H9 (cell line): ENCODE results near the gene RPLP2. TPM values are rescaled to one million over a fixed set of nuclear protein-coding genes. Genes with fewer than 3 reads are reported as not detected.

Source experiments
- DNase-seq: peaks from one replicate; pipeline ENCODE4 v3.0.0-alpha.2; 2017
- H2AFZ ChIP-seq: one replicate; pipeline ENCODE4 v1.6.1; 2013; ENCODE audit warnings: mild to moderate bottlenecking, low read length, control low read depth, moderate library complexity
- H2AK5ac ChIP-seq: 2 replicates; pipeline ENCODE4 v1.6.1; 2013; ENCODE audit warnings: low read length, control low read depth, mixed read lengths; ENCODE audit not compliant: insufficient read length
- H2BK120ac ChIP-seq: one replicate; pipeline ENCODE4 v1.6.1; 2013; ENCODE audit warnings: low read depth, mild to moderate bottlenecking, low read length, control low read depth, inconsistent platforms; ENCODE audit not compliant: poor library complexity, severe bottlenecking
- H2BK12ac ChIP-seq: 2 replicates; pipeline ENCODE4 v1.6.1; 2013; ENCODE audit warnings: low read length, control low read depth, mixed read lengths, low read depth; ENCODE audit not compliant: insufficient read length
- H2BK15ac ChIP-seq: 2 replicates; pipeline ENCODE4 v1.6.1; 2013; ENCODE audit warnings: low read depth, low read length, control low read depth
- H2BK20ac ChIP-seq: one replicate; pipeline ENCODE4 v1.6.1; 2013; ENCODE audit warnings: low read depth, mild to moderate bottlenecking, low read length, control low read depth, inconsistent platforms; ENCODE audit not compliant: poor library complexity, severe bottlenecking
- H2BK5ac ChIP-seq: 2 replicates; pipeline ENCODE4 v1.6.1; 2013; ENCODE audit warnings: low read length, control low read depth, mixed read lengths; ENCODE audit not compliant: insufficient read length
- H3K14ac ChIP-seq: 2 replicates; pipeline ENCODE4 v1.6.1; 2013; ENCODE audit warnings: low read length, control low read depth; ENCODE audit not compliant: insufficient read depth
- H3K18ac ChIP-seq: 2 replicates; pipeline ENCODE4 v1.6.1; 2013; ENCODE audit warnings: low read depth, mild to moderate bottlenecking, mixed read lengths, low read length, control low read depth; ENCODE audit not compliant: insufficient read length
- H3K23ac ChIP-seq: 2 replicates; pipeline ENCODE4 v1.6.1; 2013; ENCODE audit warnings: low read length, control low read depth, mixed read lengths, low read depth; ENCODE audit not compliant: insufficient read length
- H3K23me2 ChIP-seq: 2 replicates; pipeline ENCODE4 v1.6.1; 2013; ENCODE audit warnings: low read depth, mild to moderate bottlenecking, mixed read lengths, low read length, control low read depth; ENCODE audit not compliant: insufficient read length, poor library complexity, severe bottlenecking
- H3K27ac ChIP-seq: 2 replicates; pipeline ENCODE4 v1.5.1; 2013; ENCODE audit warnings: low read length, control low read depth, mixed read lengths, low read depth; ENCODE audit not compliant: insufficient read length
- H3K27me3 ChIP-seq: 2 replicates; pipeline ENCODE4 v1.6.1; 2013; ENCODE audit warnings: low read length, control low read depth, inconsistent platforms; ENCODE audit not compliant: insufficient read depth
- H3K4ac ChIP-seq: 2 replicates; pipeline ENCODE4 v1.6.1; 2013; ENCODE audit warnings: low read depth, mild to moderate bottlenecking, control low read depth, inconsistent platforms, low read length, moderate library complexity
- H3K4me1 ChIP-seq: 2 replicates; pipeline ENCODE4 v1.6.1; 2013; ENCODE audit warnings: low read length, control low read depth, inconsistent platforms; ENCODE audit not compliant: insufficient read depth
- H3K4me2 ChIP-seq: 2 replicates; pipeline ENCODE4 v1.6.1; 2013; ENCODE audit warnings: low read length, control low read depth, mixed read lengths; ENCODE audit not compliant: insufficient read length, insufficient read depth
- H3K56ac ChIP-seq: 2 replicates; pipeline ENCODE4 v1.6.1; 2013; ENCODE audit warnings: low read depth, mild to moderate bottlenecking, mixed read lengths, low read length, control low read depth; ENCODE audit not compliant: insufficient read length
- H3K79me1 ChIP-seq: 2 replicates; pipeline ENCODE4 v1.6.1; 2013; ENCODE audit warnings: low read depth, mild to moderate bottlenecking, moderate library complexity, low read length, control low read depth, inconsistent platforms; ENCODE audit not compliant: insufficient read depth, poor library complexity, severe bottlenecking
- H3K79me2 ChIP-seq: 2 replicates; pipeline ENCODE4 v1.6.1; 2013; ENCODE audit warnings: low read length, control low read depth, inconsistent platforms; ENCODE audit not compliant: insufficient read depth
- H3K9ac ChIP-seq: 2 replicates; pipeline ENCODE4 v1.6.1; 2013; ENCODE audit warnings: low read length, control low read depth, mixed read lengths; ENCODE audit not compliant: insufficient read length; ENCODE audit errors: extremely low read depth
- H3K9me3 ChIP-seq: one replicate; pipeline ENCODE4 v1.6.1; 2013; ENCODE audit warnings: low read depth, low read length, inconsistent platforms; ENCODE audit not compliant: control insufficient read depth
- H3T11ph ChIP-seq: one replicate; pipeline ENCODE4 v1.6.1; 2013; ENCODE audit warnings: mild to moderate bottlenecking, low read length, control low read depth, inconsistent platforms
- H4K20me1 ChIP-seq: one replicate; pipeline ENCODE4 v1.6.1; 2013; ENCODE audit not compliant: control insufficient read depth, insufficient read length, insufficient read depth
- H4K5ac ChIP-seq: 2 replicates; pipeline ENCODE4 v1.6.1; 2013; ENCODE audit warnings: low read depth, mild to moderate bottlenecking, mixed read lengths, low read length, control low read depth; ENCODE audit not compliant: insufficient read length
- H4K8ac ChIP-seq: replicated peaks from 2 replicates; pipeline ENCODE4 v1.6.1; 2013; ENCODE audit warnings: low read length, control low read depth, mixed read lengths, low read depth; ENCODE audit not compliant: insufficient read length
- H4K91ac ChIP-seq: 2 replicates; pipeline ENCODE4 v1.6.1; 2013; ENCODE audit warnings: low read depth, mild to moderate bottlenecking, moderate library complexity, mixed read lengths, low read length, control low read depth; ENCODE audit not compliant: insufficient read length
- H3K27ac Mint-ChIP-seq, 3 experiments: 2 replicates in 2 of 3; 3 replicates in 1 of 3; pipeline ENCODE4 v1.8.0; 2020 to 2021; ENCODE audit warnings: mixed read lengths in 3 of 3, mild to moderate bottlenecking in 1 of 3, moderate library complexity in 1 of 3
- H3K27me3 Mint-ChIP-seq: 2 replicates; pipeline ENCODE4 v1.8.0; 2021; ENCODE audit warnings: low read depth, mild to moderate bottlenecking, moderate library complexity, mixed read lengths
- H3K36me3 Mint-ChIP-seq, 3 experiments: 2 replicates in 2 of 3; 3 replicates in 1 of 3; pipeline ENCODE4 v1.8.0; 2020 to 2021; ENCODE audit warnings: low read depth in 3 of 3, mixed read lengths in 3 of 3; ENCODE audit not compliant: insufficient read depth in 1 of 3
- H3K4me1 Mint-ChIP-seq, 2 experiments: 2 replicates each; pipeline ENCODE4 v1.8.0; 2020; ENCODE audit warnings: mixed read lengths in 2 of 2
- H3K4me3 Mint-ChIP-seq, 2 experiments: 2 replicates in 1 of 2; 3 replicates in 1 of 2; pipeline ENCODE4 v1.8.0; 2020 to 2021; ENCODE audit warnings: mild to moderate bottlenecking in 2 of 2, mixed read lengths in 2 of 2, moderate library complexity in 1 of 2
- H3K9me3 Mint-ChIP-seq, 2 experiments: 2 replicates in 1 of 2; 3 replicates in 1 of 2; pipeline ENCODE4 v1.8.0; 2020; ENCODE audit warnings: mild to moderate bottlenecking in 2 of 2, mixed read lengths in 2 of 2, moderate library complexity in 1 of 2
- CTCF ChIP-seq: fragments of 200-600 bp; sonication (generic); conservative IDR thresholded peaks from 3 replicates; pipeline ENCODE4 v1.8.0; 2021; ENCODE audit warnings: antibody characterized with exemption, mild to moderate bottlenecking
- WGBS: extraction: QIAGEN DNeasy Blood & Tissue Kit; methylation state at CpG from one replicate; pipeline ENCODE4 v1.1.7; 2013; ENCODE audit warnings: missing lambda C conversion rate, low lambda C conversion rate, mixed read lengths; ENCODE audit not compliant: insufficient read length; ENCODE audit errors: extremely low coverage; 5-methylcytosine and 5-hydroxymethylcytosine counted together
- total RNA-seq: library from RNA; stranded (reverse); gene quantifications from 2 replicates; pipeline ENCODE4 v1.2.1, GENCODE V29; 2021

RPLP2 gene
- total RNA-seq, 1 experiment from 2014 or later: 2,138 TPM

- Mint-ChIP-seq H3K9me3 (no peaks in the 10 kb centered on the region), H3K27me3 (peaks cover 7% of the 10 kb centered on the region), H3K27ac (no peak overlapping the region), H3K4me1 (peaks cover 8 to 48% of the 10 kb centered on the region in 2 experiments), H3K36me3 (peaks cover 0 to 6% (median 0%) of the 10 kb centered on the region in 3 experiments; a peak in 3 of 7 replicates), H3K4me3 (no peak overlapping the region)
- H4K5ac ChIP-seq: no peak overlapping the region
- no peak overlapping the region for H3K9ac ChIP-seq
- no peak overlapping the region for H3K4me2 ChIP-seq
- H3K4me1 ChIP-seq: no peaks in the 10 kb centered on the region
- H2AK5ac ChIP-seq: no peak overlapping the region
- no peak overlapping the region for H3T11ph ChIP-seq
- H4K8ac ChIP-seq: no peak overlapping the region
- peaks cover 12% of the 10 kb centered on the region for H3K23me2 ChIP-seq
- H3K23ac ChIP-seq: no peak overlapping the region
- TF ChIP-seq CTCF: no peak
- H2BK12ac ChIP-seq: no peak overlapping the region
- DNase-seq: no peak
- H3K27ac ChIP-seq: no peak overlapping the region
- H4K91ac ChIP-seq: no peak overlapping the region
- no peaks in the 10 kb centered on the region for H4K20me1 ChIP-seq
- H2AFZ ChIP-seq: no peak overlapping the region
- no peaks in the 10 kb centered on the region for H3K79me2 ChIP-seq
- no peaks in the 10 kb centered on the region for H3K27me3 ChIP-seq
- H3K56ac ChIP-seq: no peak overlapping the region
- H2BK15ac ChIP-seq: no peak overlapping the region
- no peaks in the 10 kb centered on the region for H3K79me1 ChIP-seq
- H2BK5ac ChIP-seq: no peak overlapping the region
- H3K9me3 ChIP-seq: no peaks in the 10 kb centered on the region
- H3K14ac ChIP-seq: no peak overlapping the region
- H2BK20ac ChIP-seq: no peak overlapping the region
- H2BK120ac ChIP-seq: no peak overlapping the region
- WGBS: no CpG with 5 or more reads among the region's 27 CpGs
- no peak overlapping the region for H3K18ac ChIP-seq
- H3K4ac ChIP-seq: no peak overlapping the region
Measured at GRCh38 chr11:853682-854448, 44.1 kb downstream of the RPLP2 start.
